HG03095 (cell line): ENCODE measurements around the gene RAI1.

Experiments used
- ATAC-seq: cut with Tn5 transposase; IDR thresholded peaks from one replicate; pipeline ENCODE4 v1.9.1; 2021; ENCODE audit warnings: moderate library complexity; ENCODE audit not compliant: unreplicated experiment

The RAI1 gene

DNA sequence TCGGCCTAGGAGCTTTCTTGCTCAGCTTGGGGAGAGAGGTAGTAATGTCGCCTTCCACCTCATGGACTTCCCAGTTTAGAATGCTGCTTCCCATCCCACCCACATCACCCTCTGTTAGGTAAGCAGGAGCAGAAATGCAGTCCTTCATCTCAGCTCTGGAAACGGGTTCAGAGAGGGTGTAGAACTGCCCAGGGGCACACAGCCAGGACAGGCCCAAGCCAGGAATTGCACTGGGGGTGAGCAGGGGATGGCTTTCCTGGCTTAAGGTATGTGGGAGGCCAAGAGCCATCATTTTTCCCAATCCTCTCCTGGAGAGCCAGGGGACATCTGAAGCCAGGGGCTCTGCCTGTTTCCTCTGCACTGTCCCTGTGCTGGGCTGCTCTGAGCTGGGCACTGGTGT is 33.6 kb downstream of the RAI1 start:
- no peak for ATAC-seq

- no peak for ATAC-seq
Observed at GRCh38 chr17:17716837-17717523, 35.7 kb downstream of the RAI1 start.

GRCh38 chr17:17718251-17718650 is 37.0 kb downstream of the RAI1 start:
- no peak for ATAC-seq

GRCh38 chr17:17719199-17719940 is 38.1 kb downstream of the RAI1 start:
- no peak for ATAC-seq

- no peak for ATAC-seq
Observed at GRCh38 chr17:17719966-17720543, 38.8 kb downstream of the RAI1 start.

DNA sequence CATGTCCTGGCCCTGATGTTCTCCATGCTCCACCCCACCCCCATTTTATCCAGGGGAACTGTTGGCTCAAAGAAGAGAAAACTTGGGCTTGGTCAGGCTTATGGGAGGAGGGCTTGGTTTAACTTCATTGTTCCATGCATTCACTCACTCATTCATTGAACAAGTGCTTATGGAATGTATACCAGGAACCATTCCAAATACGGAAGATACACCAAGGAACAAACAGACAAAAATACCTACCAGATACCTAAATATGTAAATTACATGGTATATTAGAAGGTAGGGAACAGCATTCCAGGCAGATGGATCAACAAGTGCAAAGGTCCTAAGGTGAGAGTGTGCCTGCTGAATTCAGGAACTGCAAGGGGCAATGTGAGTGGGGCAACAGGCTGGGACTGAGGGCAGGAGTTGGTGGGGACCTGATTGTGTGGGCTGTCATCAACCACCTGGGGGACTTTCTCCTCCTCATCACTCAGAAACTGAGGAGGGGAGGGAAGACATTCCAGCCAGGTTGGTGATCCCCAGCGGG is 39.9 kb downstream of the RAI1 start:
- ATAC-seq, result no peak

DNA sequence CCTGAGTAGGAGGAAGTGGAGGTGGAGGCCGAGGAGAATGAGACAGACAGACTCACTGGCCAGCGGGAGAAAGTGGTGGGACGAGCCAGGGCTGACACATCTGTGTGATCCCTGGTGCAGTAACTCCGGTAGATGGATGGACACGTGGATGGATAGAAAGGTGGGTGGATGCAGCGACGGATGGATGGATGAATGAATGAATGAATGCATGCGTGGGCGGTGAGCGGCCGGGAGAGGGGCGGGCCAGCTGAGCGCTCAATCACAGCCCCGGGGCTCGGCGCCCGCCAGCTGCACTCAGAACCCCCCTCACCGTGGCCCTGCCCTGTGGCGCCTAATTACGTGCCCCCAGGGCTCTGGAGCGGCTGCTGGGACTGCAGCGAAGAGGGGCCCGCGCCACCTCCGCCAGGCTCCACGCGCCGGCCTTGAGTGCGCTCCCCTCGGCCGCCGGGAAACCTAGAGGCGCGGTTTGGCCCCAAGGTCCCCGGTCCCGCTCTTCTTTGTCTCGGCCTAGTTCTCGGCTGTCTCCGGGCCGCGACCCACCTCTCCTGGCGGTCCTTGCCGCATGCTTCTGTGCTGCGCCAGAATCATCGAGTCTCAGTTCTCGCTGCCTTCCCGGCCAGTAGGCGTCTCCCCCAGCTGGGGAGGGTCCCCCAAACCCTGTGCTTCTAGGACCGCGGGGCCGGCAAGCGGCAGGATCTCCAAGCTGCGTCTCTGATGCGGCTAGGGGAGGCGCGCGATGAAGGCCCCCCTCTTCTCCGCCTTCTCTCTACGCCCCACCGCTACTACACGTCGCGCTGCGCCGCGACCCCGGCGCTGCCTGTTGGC is 41.0 kb downstream of the RAI1 start:
- no peak for ATAC-seq

DNA sequence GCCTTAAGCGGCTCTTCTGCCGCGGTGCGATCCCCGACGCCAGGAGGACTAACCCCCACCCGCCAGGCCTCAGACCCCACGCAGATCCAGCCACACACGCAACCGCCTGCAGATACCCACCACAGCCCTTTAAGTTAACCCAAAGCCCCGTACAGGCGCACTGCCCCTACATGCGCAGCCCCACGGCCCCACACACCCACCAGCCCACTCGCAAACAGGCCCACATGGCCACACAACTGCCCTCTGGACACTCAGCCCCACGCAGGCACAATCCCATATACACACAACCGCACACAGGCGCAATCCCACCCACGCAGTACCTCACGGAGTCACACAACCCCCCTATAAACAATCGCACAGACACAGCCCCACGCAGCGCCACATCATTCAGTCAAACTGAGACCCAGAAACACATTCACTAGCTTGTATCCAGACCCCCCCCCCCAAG is 41.7 kb downstream of the RAI1 start:
- no peak for ATAC-seq

DNA sequence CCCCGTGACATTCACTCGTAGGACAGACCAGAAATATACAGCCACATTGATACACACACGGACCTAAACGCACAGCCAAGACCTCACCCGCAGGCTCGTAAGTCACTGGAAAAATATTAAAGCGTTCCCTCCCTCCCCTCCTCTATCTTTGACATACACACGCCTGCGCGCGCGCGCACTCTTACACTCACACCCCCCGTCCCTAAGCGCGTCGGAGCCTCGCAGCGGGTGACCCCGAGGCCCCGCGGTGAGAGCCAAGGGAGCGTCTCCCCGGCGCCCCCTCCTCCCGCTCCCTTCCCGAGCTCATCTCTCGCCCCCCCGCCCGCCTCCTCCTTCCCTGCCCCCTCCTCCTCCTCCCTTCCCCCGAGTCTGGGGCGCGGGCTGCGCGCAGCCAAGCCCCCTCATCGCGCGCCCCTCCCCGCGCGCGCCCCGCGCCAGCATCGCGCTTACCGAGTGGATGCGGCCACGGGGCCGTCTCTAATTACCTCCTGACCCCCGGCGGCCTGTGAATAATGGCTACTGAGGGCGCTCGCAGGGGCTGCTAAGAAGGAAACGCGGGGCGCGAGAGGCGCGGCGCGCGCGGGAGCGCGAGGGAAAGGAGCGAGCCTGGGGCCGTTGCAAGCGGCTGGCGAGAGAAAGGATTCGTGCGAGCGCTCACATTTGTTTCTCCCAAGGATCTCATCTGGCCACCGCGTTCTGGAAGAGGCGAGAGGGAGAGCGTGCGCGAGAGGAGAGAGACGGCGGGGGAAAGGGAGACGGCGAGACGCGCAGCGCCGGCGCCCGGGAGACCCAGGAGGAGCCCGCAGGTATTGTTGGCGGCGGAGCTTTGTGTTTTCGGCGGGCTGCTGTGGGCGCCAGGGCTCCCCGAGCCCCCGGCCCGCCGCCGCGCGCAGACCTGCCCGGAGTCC is 42.4 kb downstream of the RAI1 start:
- ATAC-seq, result no peak

GRCh38 chr17:17724307-17725010 is 43.2 kb downstream of the RAI1 start:
- ATAC-seq, result no peak

DNA sequence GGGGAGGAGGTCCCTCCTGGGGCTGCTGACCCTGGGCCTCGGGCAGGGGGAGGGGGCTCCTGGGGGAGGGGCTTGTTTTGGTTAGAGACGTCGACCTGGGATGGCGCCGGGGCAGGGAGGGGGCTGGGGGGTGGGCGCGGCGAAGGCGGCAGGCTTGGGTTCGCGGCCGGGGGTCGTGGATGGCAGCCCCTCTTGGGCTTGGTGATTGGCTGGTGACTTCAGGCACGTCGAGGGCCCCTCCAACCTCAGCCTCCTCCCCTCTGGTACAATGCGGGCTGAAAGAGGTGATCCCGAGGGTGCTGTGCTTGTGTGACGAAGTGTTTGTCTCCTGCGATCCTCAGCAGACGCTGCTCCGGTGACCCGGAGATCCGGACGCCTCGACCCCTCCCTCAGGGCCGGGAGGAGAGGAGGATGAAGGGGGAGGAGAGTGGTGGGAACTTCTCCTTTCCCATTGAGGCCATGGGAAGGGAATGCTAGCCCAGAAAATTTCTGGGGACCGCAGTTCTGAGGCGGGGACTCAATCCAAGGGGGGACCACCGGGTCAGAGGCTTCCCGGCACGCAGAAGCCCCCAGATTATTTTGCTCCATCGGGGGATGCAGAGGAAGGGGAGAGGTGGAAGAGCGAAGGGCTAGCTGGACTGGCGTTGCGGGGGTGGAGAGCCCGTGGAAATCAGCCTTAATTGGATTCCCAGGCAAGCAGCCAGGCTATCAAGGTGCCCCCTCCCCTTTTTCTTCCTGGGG is 43.9 kb downstream of the RAI1 start:
- ATAC-seq, result no peak

- ATAC-seq, result no peak
Observed at GRCh38 chr17:17725752-17726457, 44.6 kb downstream of the RAI1 start.

DNA sequence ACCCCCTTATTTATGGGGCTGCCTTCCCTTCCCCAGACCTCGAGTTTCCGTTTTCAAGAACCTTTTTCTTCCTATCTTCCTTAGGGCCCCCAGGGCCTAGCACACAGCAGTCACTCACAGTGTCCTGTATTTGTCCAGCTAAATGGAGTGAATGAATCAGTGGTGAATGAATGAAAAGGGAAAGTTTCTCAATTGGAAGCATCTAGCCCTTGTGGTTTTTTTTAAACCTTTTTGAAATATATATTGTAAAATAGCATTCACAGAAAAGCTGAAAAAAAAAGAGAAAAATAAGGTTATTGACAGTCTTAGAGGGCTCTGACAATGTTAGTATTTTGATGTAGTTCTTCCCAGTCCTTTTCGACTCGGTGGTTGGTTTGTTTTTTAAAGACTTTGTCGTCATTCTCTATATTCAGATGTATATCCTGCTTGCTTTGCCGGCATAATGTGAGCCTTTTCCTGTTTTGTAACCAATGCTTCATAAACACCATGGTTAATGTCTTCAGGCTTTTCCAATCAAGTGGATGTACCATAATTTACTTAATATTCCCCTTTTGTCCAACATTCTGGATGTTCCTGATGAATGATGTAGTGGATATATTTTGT is 45.3 kb downstream of the RAI1 start:
- ATAC-seq, result no peak

GRCh38 chr17:17727111-17727659 is 45.9 kb downstream of the RAI1 start:
- ATAC-seq, result no peak

- no peak for ATAC-seq
Observed at GRCh38 chr17:17728146-17728545, 46.9 kb downstream of the RAI1 start.

DNA sequence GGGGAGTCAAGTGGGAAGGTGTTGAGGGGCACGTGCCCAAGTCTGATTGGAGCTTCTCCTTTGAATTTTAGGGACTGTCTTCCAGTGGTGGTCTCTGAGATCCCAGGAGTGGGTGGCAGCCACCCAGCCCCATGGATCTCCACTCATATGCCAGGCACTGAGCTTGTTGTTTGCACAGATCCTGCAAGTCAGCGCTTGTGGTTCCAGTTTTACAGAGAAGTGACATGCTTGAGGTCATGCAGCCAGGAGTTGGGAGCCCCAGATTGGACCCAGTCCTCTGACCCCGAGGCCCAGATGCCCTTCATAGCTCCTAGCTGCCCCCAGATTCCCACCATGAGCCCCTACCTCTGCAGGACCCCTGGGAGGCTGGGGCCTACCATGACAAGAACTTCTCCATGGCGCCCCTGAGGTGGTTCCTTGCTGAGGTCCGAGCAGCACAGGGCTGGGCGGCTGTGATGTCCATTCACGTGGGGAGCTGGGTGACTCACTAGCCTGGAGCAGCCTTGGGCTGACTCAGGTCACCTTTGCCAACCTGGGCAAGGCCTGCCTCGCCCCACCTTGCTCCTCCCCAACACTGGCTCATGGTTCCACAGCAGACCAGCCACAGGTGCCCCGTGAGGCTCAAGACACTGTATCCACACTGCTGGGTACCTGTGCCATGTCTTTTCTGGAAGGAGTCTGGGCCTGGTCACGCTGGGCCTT is 47.4 kb downstream of the RAI1 start:
- ATAC-seq, result no peak
